ENCODE measurements around the gene DHX40. TPM values are rescaled to one million over a fixed set of nuclear protein-coding genes. Genes with fewer than 3 reads are reported as not detected.
"Not testable (repeated sequence)": the region's sequence is repeated elsewhere in the genome, so short reads cannot be mapped to it uniquely, and the experiment has no call there.

The DHX40 gene
- total RNA-seq, 1 experiment from 2014 or later: 23.3 TPM

- BruUV-seq (replicated peaks): no TSS peak
- intact Hi-C loops (cut with micrococcal nuclease): no loop called here
- ChIA-PET CTCF (interaction anchor here (1.2 kb wide), 1 partner anchor 343 kb away, joined by 5 read pairs; no protein-coding TSS in a partner anchor), POLR2A (no interaction called here)
- H3K27ac Mint-ChIP-seq (ENCODE audit: low read depth, unreplicated experiment): no peak overlapping the region
- H3K4me3 Mint-ChIP-seq (ENCODE audit: unreplicated experiment): no peak overlapping the region
- no peaks in the 10 kb centered on the region for H3K9me3 Mint-ChIP-seq (ENCODE audit: unreplicated experiment)
- H3K4me1 Mint-ChIP-seq (ENCODE audit: insufficient read depth, unreplicated experiment): no peaks in the 10 kb centered on the region
- DNase-seq (ENCODE audit: unreplicated experiment): peak; percentile 45
- H3K27me3 Mint-ChIP-seq (ENCODE audit: insufficient read depth, unreplicated experiment): no peaks in the 10 kb centered on the region
- H3K36me3 Mint-ChIP-seq (ENCODE audit: insufficient read depth, unreplicated experiment): peaks cover 33% of the 10 kb centered on the region
- no peak for TF ChIP-seq CTCF (IDR thresholded peaks at IDR 0.05; ENCODE audit: unreplicated experiment)
Measured at GRCh38 chr17:59572301-59572924, 7.0 kb downstream of the DHX40 start.

DNA sequence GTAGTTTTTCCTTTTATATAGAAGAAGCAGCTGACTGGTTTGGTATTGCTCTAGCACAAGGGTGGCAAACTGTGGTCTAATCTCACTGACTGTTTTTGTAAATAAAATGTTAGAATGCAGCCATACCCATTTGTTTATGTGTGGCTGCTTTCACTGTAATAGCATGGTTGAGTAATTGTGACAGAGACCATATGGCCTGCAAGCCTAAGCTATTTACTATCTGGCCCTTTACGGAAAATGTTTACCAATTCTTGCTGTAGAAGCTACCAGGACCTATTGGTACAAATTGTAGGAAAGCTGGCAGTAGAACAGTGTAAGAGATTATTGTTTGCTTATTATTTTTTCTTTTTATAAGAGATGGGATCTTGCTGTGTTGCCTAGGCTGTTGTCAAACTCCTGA is 18.8 kb downstream of the DHX40 start:
- H3K4me3 Mint-ChIP-seq (ENCODE audit: unreplicated experiment); intact Hi-C loops (cut with micrococcal nuclease); POLR2A ChIA-PET; CTCF ChIA-PET; H3K27me3 Mint-ChIP-seq (ENCODE audit: insufficient read depth, unreplicated experiment); DNase-seq (ENCODE audit: unreplicated experiment); BruUV-seq (replicated peaks); H3K27ac Mint-ChIP-seq (ENCODE audit: low read depth, unreplicated experiment); H3K9me3 Mint-ChIP-seq (ENCODE audit: unreplicated experiment); H3K4me1 Mint-ChIP-seq (ENCODE audit: insufficient read depth, unreplicated experiment): not testable (repeated sequence)
- H3K36me3 Mint-ChIP-seq (ENCODE audit: insufficient read depth, unreplicated experiment): peaks cover 21% of the 10 kb centered on the region

- TF ChIP-seq CTCF (IDR thresholded peaks at IDR 0.05; ENCODE audit: unreplicated experiment): no peak
- no peaks in the 10 kb centered on the region for H3K9me3 Mint-ChIP-seq (ENCODE audit: unreplicated experiment)
- ChIA-PET CTCF (no interaction called here), POLR2A (no interaction called here)
- intact Hi-C loops (cut with micrococcal nuclease): no loop called here
- DNase-seq (ENCODE audit: unreplicated experiment): no peak
- BruUV-seq (replicated peaks): no TSS peak
- H3K36me3 Mint-ChIP-seq (ENCODE audit: insufficient read depth, unreplicated experiment): peaks cover 39% of the 10 kb centered on the region
- no peak overlapping the region for H3K27ac Mint-ChIP-seq (ENCODE audit: low read depth, unreplicated experiment)
- H3K27me3 Mint-ChIP-seq (ENCODE audit: insufficient read depth, unreplicated experiment): no peaks in the 10 kb centered on the region
- H3K4me3 Mint-ChIP-seq (ENCODE audit: unreplicated experiment): no peak overlapping the region
- H3K4me1 Mint-ChIP-seq (ENCODE audit: insufficient read depth, unreplicated experiment): no peaks in the 10 kb centered on the region
Measured at GRCh38 chr17:59600169-59600568, 34.8 kb downstream of the DHX40 start.

GRCh38 chr17:59601130-59601529 is 35.7 kb downstream of the DHX40 start:
- H3K4me3 Mint-ChIP-seq (ENCODE audit: unreplicated experiment): no peak overlapping the region
- H3K27me3 Mint-ChIP-seq (ENCODE audit: insufficient read depth, unreplicated experiment): no peaks in the 10 kb centered on the region
- H3K4me1 Mint-ChIP-seq (ENCODE audit: insufficient read depth, unreplicated experiment): no peaks in the 10 kb centered on the region
- no peak for DNase-seq (ENCODE audit: unreplicated experiment)
- H3K9me3 Mint-ChIP-seq (ENCODE audit: unreplicated experiment): no peaks in the 10 kb centered on the region
- intact Hi-C loops (cut with micrococcal nuclease): no loop called here
- TF ChIP-seq CTCF (IDR thresholded peaks at IDR 0.05; ENCODE audit: unreplicated experiment): no peak
- ChIA-PET POLR2A (no interaction called here), CTCF (interaction anchor here (0.6 to 0.7 kb wide), 2 partner anchors 74 to 961 kb away, joined by 4 to 6 read pairs; no protein-coding TSS in a partner anchor)
- no peak overlapping the region for H3K27ac Mint-ChIP-seq (ENCODE audit: low read depth, unreplicated experiment)
- peaks cover 48% of the 10 kb centered on the region for H3K36me3 Mint-ChIP-seq (ENCODE audit: insufficient read depth, unreplicated experiment)
- no TSS peak for BruUV-seq (replicated peaks)

All from MCF 10A (cell line).